Measurements from ENCODE around the gene SNX15. TPM values are rescaled to one million over a fixed set of nuclear protein-coding genes. Genes with fewer than 3 reads are reported as not detected.

The SNX15 gene
- total and polyA plus RNA-seq, 4 donors = 16.2 to 28.4 (median 18.9) TPM

- no peak for TF ChIP-seq CTCF (IDR thresholded peaks at IDR 0.05; ENCODE audit: control extremely low read depth, extremely low read depth)
- WGBS, 2 donors = 92 to 94% methylated on average over 5 of the region's 5 CpGs
- no peak for DNase-seq
- ATAC-seq (ENCODE audit: insufficient read depth, low FRiP score) = no peak
- Histone ChIP-seq H3K27me3 (ENCODE audit: control insufficient read depth in 3 of 3, insufficient read depth in 3 of 3, low read length in 2 of 3) (no peaks in the 10 kb centered on the region), H3K27ac (ENCODE audit: low read depth in 1 of 2, low read length in 1 of 2) (no peak overlapping the region), H3K9ac (ENCODE audit: insufficient read depth in 1 of 2, low read length in 2 of 2) (no peak overlapping the region), H3K36me3 (ENCODE audit: control insufficient read depth in 4 of 4, insufficient read depth in 4 of 4, low read length in 4 of 4) (peaks cover 0 to 18% (median 8%) of the 10 kb centered on the region in 4 donors), H3K4me3 (no peak overlapping the region), H3K9me3 (ENCODE audit: control insufficient read depth in 4 of 4, insufficient read depth in 3 of 4, low read length in 3 of 4) (no peaks in the 10 kb centered on the region), H3K4me1 (ENCODE audit: control insufficient read depth in 5 of 5, insufficient read depth in 5 of 5, low read length in 5 of 5) (peaks cover 0 to 28% (median 0%) of the 10 kb centered on the region in 5 donors)
Measured at GRCh38 chr11:65045061-65045460, 17.8 kb downstream of the SNX15 start.

DNA sequence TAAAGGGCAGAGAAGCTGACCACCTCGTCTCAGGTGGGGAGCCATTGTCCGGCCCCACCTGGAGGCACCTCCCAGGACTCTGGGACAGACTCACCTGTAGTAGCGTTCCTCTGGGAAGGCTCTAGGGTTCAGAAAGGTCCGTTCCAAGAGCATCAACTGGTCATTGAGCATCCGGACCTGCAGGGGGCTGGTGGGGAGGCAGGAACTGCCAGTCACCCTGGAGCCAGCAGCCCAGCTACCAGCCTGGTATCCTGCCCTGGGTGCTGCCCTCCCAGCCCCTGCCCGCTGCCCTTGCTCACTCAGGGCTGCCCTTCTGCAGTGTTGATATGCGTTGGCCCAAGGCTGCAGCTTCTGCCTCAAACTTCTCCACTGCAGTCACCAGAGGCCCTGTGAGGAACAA, 18.5 kb downstream of the SNX15 start:
- peaks cover 0 to 23% (median 0%) of the 10 kb centered on the region in 5 donors for H3K4me1 ChIP-seq (ENCODE audit: control insufficient read depth in 5 of 5, insufficient read depth in 5 of 5, low read length in 5 of 5)
- H3K27me3 ChIP-seq (ENCODE audit: control insufficient read depth in 3 of 3, insufficient read depth in 3 of 3, low read length in 2 of 3) = no peaks in the 10 kb centered on the region
- no peak for TF ChIP-seq CTCF (IDR thresholded peaks at IDR 0.05; ENCODE audit: control extremely low read depth, extremely low read depth)

GRCh38 chr11:65047581-65048422, 20.6 kb downstream of the SNX15 start:
- Histone ChIP-seq H3K4me3 (peak overlapping the region; percentile 35), H3K27ac (ENCODE audit: low read depth in 1 of 2, low read length in 1 of 2) (peak overlapping the region in 1 of 2 donors; percentile 47), H3K9ac (ENCODE audit: insufficient read depth in 1 of 2, low read length in 2 of 2) (no peak overlapping the region), H3K9me3 (ENCODE audit: control insufficient read depth in 4 of 4, insufficient read depth in 3 of 4, low read length in 3 of 4) (no peaks in the 10 kb centered on the region), H3K36me3 (ENCODE audit: control insufficient read depth in 4 of 4, insufficient read depth in 4 of 4, low read length in 4 of 4) (peaks cover 0 to 18% (median 8%) of the 10 kb centered on the region in 4 donors), H3K27me3 (ENCODE audit: control insufficient read depth in 3 of 3, insufficient read depth in 3 of 3, low read length in 2 of 3) (no peaks in the 10 kb centered on the region), H3K4me1 (ENCODE audit: control insufficient read depth in 5 of 5, insufficient read depth in 5 of 5, low read length in 5 of 5) (peaks cover 0 to 17% (median 0%) of the 10 kb centered on the region in 5 donors)
- ATAC-seq (ENCODE audit: insufficient read depth, low FRiP score) (no peak), DNase-seq (peak in 2 of 3 donors; percentile 30 to 35)
- WGBS, 2 donors = 15 to 17% methylated on average over 53 to 56 of the region's 56 CpGs
- TF ChIP-seq CTCF (IDR thresholded peaks at IDR 0.05; ENCODE audit: control extremely low read depth, extremely low read depth) = no peak

More for the DNA sequence above, 18.5 kb downstream of the SNX15 start:
- WGBS, 2 donors = 90 to 93% methylated on average over 7 of the region's 7 CpGs
- no peak overlapping the region for H3K4me3 ChIP-seq
- H3K36me3 ChIP-seq (ENCODE audit: control insufficient read depth in 4 of 4, insufficient read depth in 4 of 4, low read length in 4 of 4) = peaks cover 0 to 18% (median 8%) of the 10 kb centered on the region in 4 donors
- no peak for DNase-seq
- H3K9me3 ChIP-seq (ENCODE audit: control insufficient read depth in 4 of 4, insufficient read depth in 3 of 4, low read length in 3 of 4) = no peaks in the 10 kb centered on the region
- H3K9ac ChIP-seq (ENCODE audit: insufficient read depth in 1 of 2, low read length in 2 of 2) = no peak overlapping the region
- ATAC-seq (ENCODE audit: insufficient read depth, low FRiP score) = no peak
- no peak overlapping the region for H3K27ac ChIP-seq (ENCODE audit: low read depth in 1 of 2, low read length in 1 of 2)

Measured in lung (tissue), 12 donors.